ENCODE measurements around the gene MBP. TPM values are rescaled to one million over a fixed set of nuclear protein-coding genes. Genes with fewer than 3 reads are reported as not detected.

The MBP gene
- total RNA-seq, 1 experiment from 2014 or later: 47.4 TPM

- H3K9ac ChIP-seq (ENCODE audit: low read length): no peak overlapping the region
- H3K4me2 ChIP-seq (ENCODE audit: low read length): no peak overlapping the region
- no peak overlapping the region for H3K4me3 ChIP-seq (ENCODE audit: low read length)
- H3K4me1 ChIP-seq (ENCODE audit: insufficient read depth, low read length): peaks cover 28% of the 10 kb centered on the region
- H2AFZ ChIP-seq (ENCODE audit: low read length): no peak overlapping the region
- DNase-seq: no peak
- ChIA-PET CTCF (no interaction called here), POLR2A (ENCODE audit: unreplicated experiment) (no interaction called here)
- no peak for ATAC-seq
- TF ChIP-seq EZH2 (IDR thresholded peaks at IDR 0.05; ENCODE audit: low read length, unreplicated experiment): no peak
- TF ChIP-seq CTCF (conservative IDR thresholded peaks at IDR 0.05; ENCODE audit: low read depth, low read length): no peak
- no peak for TF ChIP-seq EZH2phosphoT487 (IDR thresholded peaks at IDR 0.05; ENCODE audit: borderline replicate concordance, low read length)
- intact Hi-C loops (cut with micrococcal nuclease): no loop called here
- no peaks in the 10 kb centered on the region for H3K36me3 ChIP-seq (ENCODE audit: low read depth, low read length)
- H3F3A ChIP-seq (ENCODE audit: low read length, unreplicated experiment): no peaks in the 10 kb centered on the region
- no peaks in the 10 kb centered on the region for H3K27me3 ChIP-seq (ENCODE audit: low read length)
- no peaks in the 10 kb centered on the region for H3K9me3 ChIP-seq (ENCODE audit: low read length)
- BruUV-seq (replicated peaks): no TSS peak
- H3K79me2 ChIP-seq (ENCODE audit: low read length): peaks cover 37% of the 10 kb centered on the region
- H4K20me1 ChIP-seq (ENCODE audit: low read length): no peaks in the 10 kb centered on the region
- no peaks in the 10 kb centered on the region for H3K9me2 ChIP-seq (replicated peaks; ENCODE audit: low read length)
- no peak overlapping the region for H3K27ac ChIP-seq (ENCODE audit: low read length)
Observed at GRCh38 chr18:77084688-77085035, 47.9 kb downstream of the MBP start.

GRCh38 chr18:77082316-77082955 lies 50.1 kb downstream of the MBP start:
- BruUV-seq (replicated peaks): no TSS peak
- Histone ChIP-seq H3K9me2 (replicated peaks; ENCODE audit: low read length) (no peaks in the 10 kb centered on the region), H3K9ac (ENCODE audit: low read length) (no peak overlapping the region), H2AFZ (ENCODE audit: low read length) (no peak overlapping the region), H3K4me3 (ENCODE audit: low read length) (no peak overlapping the region), H3K36me3 (ENCODE audit: low read depth, low read length) (no peaks in the 10 kb centered on the region), H3K4me1 (ENCODE audit: insufficient read depth, low read length) (peaks cover 13% of the 10 kb centered on the region), H3F3A (ENCODE audit: low read length, unreplicated experiment) (no peaks in the 10 kb centered on the region), H3K79me2 (ENCODE audit: low read length) (peaks cover 31% of the 10 kb centered on the region), H3K27ac (ENCODE audit: low read length) (no peak overlapping the region), H4K20me1 (ENCODE audit: low read length) (no peaks in the 10 kb centered on the region), H3K9me3 (ENCODE audit: low read length) (no peaks in the 10 kb centered on the region), H3K4me2 (ENCODE audit: low read length) (no peak overlapping the region), H3K27me3 (ENCODE audit: low read length) (no peaks in the 10 kb centered on the region)
- ChIA-PET CTCF (no interaction called here), POLR2A (ENCODE audit: unreplicated experiment) (interaction anchor here (0.6 kb wide), 1 partner anchor 50 kb away, joined by 9 read pairs; no protein-coding TSS in a partner anchor)
- DNase-seq: no peak
- ATAC-seq: no peak
- TF ChIP-seq CTCF (conservative IDR thresholded peaks at IDR 0.05; ENCODE audit: low read depth, low read length) (no peak), EZH2phosphoT487 (IDR thresholded peaks at IDR 0.05; ENCODE audit: borderline replicate concordance, low read length) (no peak), EZH2 (IDR thresholded peaks at IDR 0.05; ENCODE audit: low read length, unreplicated experiment) (no peak)
- intact Hi-C loops (cut with micrococcal nuclease): no loop called here

GRCh38 chr18:77081390-77081778 lies 51.2 kb downstream of the MBP start:
- Histone ChIP-seq H3K4me2 (ENCODE audit: low read length) (no peak overlapping the region), H4K20me1 (ENCODE audit: low read length) (no peaks in the 10 kb centered on the region), H3K27me3 (ENCODE audit: low read length) (no peaks in the 10 kb centered on the region), H3K4me3 (ENCODE audit: low read length) (no peak overlapping the region), H3K9me2 (replicated peaks; ENCODE audit: low read length) (no peaks in the 10 kb centered on the region), H3K79me2 (ENCODE audit: low read length) (peaks cover 26% of the 10 kb centered on the region), H3K27ac (ENCODE audit: low read length) (no peak overlapping the region), H3K4me1 (ENCODE audit: insufficient read depth, low read length) (peaks cover 10% of the 10 kb centered on the region), H3F3A (ENCODE audit: low read length, unreplicated experiment) (no peaks in the 10 kb centered on the region), H3K9me3 (ENCODE audit: low read length) (no peaks in the 10 kb centered on the region), H3K36me3 (ENCODE audit: low read depth, low read length) (no peaks in the 10 kb centered on the region), H2AFZ (ENCODE audit: low read length) (no peak overlapping the region), H3K9ac (ENCODE audit: low read length) (no peak overlapping the region)
- ChIA-PET CTCF (no interaction called here), POLR2A (ENCODE audit: unreplicated experiment) (no interaction called here)
- DNase-seq: no peak
- intact Hi-C loops (cut with micrococcal nuclease): no loop called here
- no peak for ATAC-seq
- TF ChIP-seq CTCF (conservative IDR thresholded peaks at IDR 0.05; ENCODE audit: low read depth, low read length): no peak
- TF ChIP-seq EZH2 (IDR thresholded peaks at IDR 0.05; ENCODE audit: low read length, unreplicated experiment): no peak
- TF ChIP-seq EZH2phosphoT487 (IDR thresholded peaks at IDR 0.05; ENCODE audit: borderline replicate concordance, low read length): no peak
- BruUV-seq (replicated peaks): no TSS peak

Data from PC-3 (cell line).